ENCODE data around the gene CYFIP2. TPM values are rescaled to one million over a fixed set of nuclear protein-coding genes. Genes with fewer than 3 reads are reported as not detected.

CYFIP2 gene
- total RNA-seq, 1 experiment from 2014 or later, result 45.1 TPM

DNA sequence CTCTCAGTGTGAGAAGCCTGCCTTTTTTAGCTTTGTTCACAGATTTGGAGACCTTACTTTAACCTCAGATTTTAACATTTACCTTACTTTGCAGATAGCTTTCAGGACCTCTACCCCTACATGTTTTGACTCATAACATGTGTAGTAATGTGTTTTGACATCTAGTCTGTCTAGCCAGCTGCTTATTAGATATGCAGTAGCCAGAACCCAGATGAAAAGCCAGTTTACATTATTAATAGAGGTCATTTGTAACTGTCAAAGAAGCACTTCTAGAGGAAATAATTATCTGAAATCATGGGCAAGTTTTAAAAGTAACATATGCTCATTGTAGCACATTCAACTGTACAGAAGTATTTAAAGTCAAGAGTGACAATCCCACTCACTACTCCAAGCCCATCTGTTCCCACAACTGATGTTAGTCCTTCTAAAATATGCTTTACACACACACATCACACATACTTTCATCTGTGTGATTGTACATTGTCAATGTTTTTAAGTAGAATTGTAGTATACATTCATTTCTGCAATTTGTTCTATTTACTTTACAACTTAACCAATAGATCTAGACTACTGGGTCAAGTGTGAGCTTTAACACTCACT is 122.3 kb downstream of the CYFIP2 start:
- RAD21 ChIA-PET (ENCODE audit: low non-redundant PET in 1 of 2, low total read pairs in 2 of 2, uncharacterized antibody in 2 of 2, unreplicated experiment in 2 of 2), result no interaction called here
- Histone ChIP-seq H3K4me1 (ENCODE audit: control insufficient read depth in 1 of 2, insufficient read depth in 2 of 2, low read length in 2 of 2) (peaks cover 35 to 72% of the 10 kb centered on the region in 2 experiments), H3K79me2 (ENCODE audit: insufficient read depth, low read length) (no peaks in the 10 kb centered on the region), H3K27me3 (ENCODE audit: insufficient read depth, low read length) (no peaks in the 10 kb centered on the region), H3K27ac (ENCODE audit: low read depth, low read length) (no peak overlapping the region), H3K4me2 (ENCODE audit: low read length) (peak overlapping the region; percentile 45), H3K36me3 (ENCODE audit: control insufficient read depth in 1 of 2, insufficient read depth in 2 of 2, low read length in 2 of 2) (0 out of 4 replicates have a peak, but pooled peaks cover 3% of the 10 kb centered on the region in 2 experiments), H3K9ac (ENCODE audit: low read length) (no peak overlapping the region), H3K4me3 (replicated peaks in 1 of 2; ENCODE audit: low read depth in 1 of 2, low read length in 2 of 2) (no peak overlapping the region), H3K9me3 (ENCODE audit: control insufficient read depth in 1 of 2, insufficient read depth in 1 of 2, low read depth in 1 of 2, low read length in 2 of 2) (no peaks in the 10 kb centered on the region), H2AFZ (ENCODE audit: low read depth, low read length, poor library complexity, severe bottlenecking) (no peak overlapping the region), H4K20me1 (ENCODE audit: insufficient read depth) (no peaks in the 10 kb centered on the region), H3K9me2 (ENCODE audit: insufficient read depth) (no peaks in the 10 kb centered on the region)
- POLR2A ChIA-PET, result no interaction called here
- DNase-seq (ENCODE audit: low read depth, low spot score) (no peak), ATAC-seq (no peak)
- TF ChIP-seq FOSL1 (IDR thresholded peaks at IDR 0.05; ENCODE audit: low read depth), result no peak
- TF ChIP-seq, protein P1, sequence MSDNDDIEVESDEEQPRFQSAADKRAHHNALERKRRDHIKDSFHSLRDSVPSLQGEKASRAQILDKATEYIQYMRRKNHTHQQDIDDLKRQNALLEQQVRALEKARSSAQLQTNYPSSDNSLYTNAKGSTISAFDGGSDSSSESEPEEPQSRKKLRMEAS (IDR thresholded peaks at IDR 0.05), result no peak
- no peak for TF ChIP-seq EZH2 (IDR thresholded peaks at IDR 0.05)
- peak; percentile 12; the same call in 1 of the 2 replicates for TF ChIP-seq SP1 (IDR thresholded peaks at IDR 0.05; ENCODE audit: low read depth)
- TF ChIP-seq SRF (IDR thresholded peaks at IDR 0.05; ENCODE audit: low read depth), result no peak
- TF ChIP-seq, protein P2, sequence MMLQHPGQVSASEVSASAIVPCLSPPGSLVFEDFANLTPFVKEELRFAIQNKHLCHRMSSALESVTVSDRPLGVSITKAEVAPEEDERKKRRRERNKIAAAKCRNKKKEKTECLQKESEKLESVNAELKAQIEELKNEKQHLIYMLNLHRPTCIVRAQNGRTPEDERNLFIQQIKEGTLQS (IDR thresholded peaks at IDR 0.05), result no peak
- no peak for TF ChIP-seq EZH2phosphoT487 (IDR thresholded peaks at IDR 0.05; ENCODE audit: borderline replicate concordance)
- TF ChIP-seq TCF7L2 (IDR thresholded peaks at IDR 0.05; ENCODE audit: borderline replicate concordance, extremely low read depth, insufficient read depth, insufficient read length), result no peak
- CTCF ChIA-PET, result no interaction called here
- BruUV-seq (replicated peaks), result no TSS peak
- intact Hi-C loops (cut with micrococcal nuclease), result no loop called here

DNA sequence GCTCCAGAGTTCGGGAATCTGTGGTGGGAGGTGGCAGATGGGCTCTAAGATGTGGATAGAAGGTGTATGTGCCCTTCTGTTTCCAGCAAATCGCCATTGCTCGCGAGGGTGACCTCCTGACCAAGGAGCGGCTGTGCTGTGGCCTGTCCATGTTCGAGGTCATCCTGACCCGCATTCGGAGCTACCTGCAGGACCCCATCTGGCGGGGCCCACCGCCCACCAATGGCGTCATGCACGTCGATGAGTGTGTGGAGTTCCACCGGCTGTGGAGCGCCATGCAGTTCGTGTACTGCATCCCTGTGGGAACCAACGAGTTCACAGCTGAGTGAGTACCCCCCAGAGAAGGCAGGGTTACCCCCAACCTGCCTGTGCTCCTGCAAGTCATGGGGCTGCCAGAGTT is 123.2 kb downstream of the CYFIP2 start:
- no peak for DNase-seq (ENCODE audit: low read depth, low spot score)
- intact Hi-C loops (cut with micrococcal nuclease), result no loop called here
- no peaks in the 10 kb centered on the region for H3K27me3 ChIP-seq (ENCODE audit: insufficient read depth, low read length)
- H3K9me3 ChIP-seq (ENCODE audit: control insufficient read depth in 1 of 2, insufficient read depth in 1 of 2, low read depth in 1 of 2, low read length in 2 of 2), result no peaks in the 10 kb centered on the region
- no TSS peak for BruUV-seq (replicated peaks)
- H3K4me1 ChIP-seq (ENCODE audit: control insufficient read depth in 1 of 2, insufficient read depth in 2 of 2, low read length in 2 of 2), result peaks cover 35 to 67% of the 10 kb centered on the region in 2 experiments
- H3K27ac ChIP-seq (ENCODE audit: low read depth, low read length), result peak overlapping the region; percentile 67; the same call in 1 of the 2 replicates
- H3K79me2 ChIP-seq (ENCODE audit: insufficient read depth, low read length), result no peaks in the 10 kb centered on the region
- no peaks in the 10 kb centered on the region for H4K20me1 ChIP-seq (ENCODE audit: insufficient read depth)
- no peak overlapping the region for H3K9ac ChIP-seq (ENCODE audit: low read length)
- H3K9me2 ChIP-seq (ENCODE audit: insufficient read depth), result no peaks in the 10 kb centered on the region
- ChIA-PET POLR2A (no interaction called here), CTCF (no interaction called here), RAD21 (ENCODE audit: low non-redundant PET in 1 of 2, low total read pairs in 2 of 2, uncharacterized antibody in 2 of 2, unreplicated experiment in 2 of 2) (no interaction called here)
- TF ChIP-seq FOSL1 (IDR thresholded peaks at IDR 0.05; ENCODE audit: low read depth), result no peak
- no peak for TF ChIP-seq EGR1 (IDR thresholded peaks at IDR 0.05; ENCODE audit: low read depth)
- TF ChIP-seq RAD21 (IDR thresholded peaks at IDR 0.05; ENCODE audit: low read depth), result no peak
- TF ChIP-seq, protein P2 (IDR thresholded peaks at IDR 0.05), result no peak
- TF ChIP-seq TCF7L2 (IDR thresholded peaks at IDR 0.05; ENCODE audit: borderline replicate concordance, extremely low read depth, insufficient read depth, insufficient read length), result no peak
- no peak for TF ChIP-seq CBX3 (IDR thresholded peaks at IDR 0.05; ENCODE audit: low read depth)
- TF ChIP-seq SIN3A (IDR thresholded peaks at IDR 0.05; ENCODE audit: low read depth), result no peak
- TF ChIP-seq YY1 (IDR thresholded peaks at IDR 0.05; ENCODE audit: extremely low read depth, insufficient replicate concordance, low read depth, low read length), result no peak
- no peak for TF ChIP-seq ELF1 (IDR thresholded peaks at IDR 0.05; ENCODE audit: borderline replicate concordance, low read depth)
- TF ChIP-seq, protein P1 (IDR thresholded peaks at IDR 0.05), result no peak
- 0 out of 2 replicates have a peak overlapping the region, but pooled peaks have one; percentile 69 for H3K4me2 ChIP-seq (ENCODE audit: low read length)
- no peak overlapping the region for H3K4me3 ChIP-seq (replicated peaks in 1 of 2; ENCODE audit: low read depth in 1 of 2, low read length in 2 of 2)
- no peak overlapping the region for H2AFZ ChIP-seq (ENCODE audit: low read depth, low read length, poor library complexity, severe bottlenecking)
- H3K36me3 ChIP-seq (ENCODE audit: control insufficient read depth in 1 of 2, insufficient read depth in 2 of 2, low read length in 2 of 2), result no peaks in the 10 kb centered on the region
- ATAC-seq, result no peak

Data from HCT116 (cell line).